Loucy (cell line): ENCODE results near the gene ATE1.

Experiments used
- H2AFZ ChIP-seq: fragments of 200-600 bp; sonication (generic); 2 replicates; pipeline ENCODE4 v1.6.0; 2016; ENCODE audit warnings: antibody characterized with exemption, mild to moderate bottlenecking, low read length, moderate library complexity
- H3F3A ChIP-seq: fragments of 200-600 bp; 2 replicates; pipeline ENCODE4 v1.6.0; 2016; ENCODE audit warnings: antibody characterized with exemption, low read depth, mild to moderate bottlenecking
- H3K27me3 ChIP-seq: fragments of 200-600 bp; sonication (generic); 2 replicates; pipeline ENCODE4 v1.6.1; 2014; ENCODE audit warnings: low read length, mild to moderate bottlenecking; ENCODE audit not compliant: insufficient read depth, poor library complexity, severe bottlenecking
- H3K36me3 ChIP-seq: fragments of 200-600 bp; sonication (generic); 2 replicates; pipeline ENCODE4 v1.6.1; 2016; ENCODE audit warnings: low read length; ENCODE audit not compliant: insufficient read depth
- H3K4me1 ChIP-seq: fragments of 200-600 bp; sonication (generic); 2 replicates; pipeline ENCODE4 v1.5.1; 2014; ENCODE audit warnings: low read length, mild to moderate bottlenecking; ENCODE audit not compliant: insufficient read depth, poor library complexity, severe bottlenecking
- H3K4me2 ChIP-seq: fragments of 200-600 bp; sonication (generic); 2 replicates; pipeline ENCODE4 v1.6.0; 2014; ENCODE audit warnings: antibody characterized with exemption, low read length, low read depth, mild to moderate bottlenecking; ENCODE audit not compliant: poor library complexity, severe bottlenecking
- H3K4me3 ChIP-seq: fragments of 200-600 bp; sonication (generic); 2 replicates; pipeline ENCODE4 v1.5.1; 2014; ENCODE audit warnings: low read length, mild to moderate bottlenecking, mixed read lengths; ENCODE audit not compliant: poor library complexity, severe bottlenecking
- H3K79me2 ChIP-seq: fragments of 200-600 bp; sonication (generic); 2 replicates; pipeline ENCODE4 v1.6.1; 2014; ENCODE audit warnings: low read length; ENCODE audit not compliant: insufficient read depth
- H3K9ac ChIP-seq: fragments of 200-600 bp; sonication (generic); 2 replicates; pipeline ENCODE4 v1.6.0; 2014; ENCODE audit warnings: mild to moderate bottlenecking, low read depth, low read length, moderate library complexity; ENCODE audit not compliant: poor library complexity, severe bottlenecking
- H3K9me2 ChIP-seq: fragments of 200-600 bp; sonication (generic); replicated peaks from 2 replicates; pipeline ENCODE4 v1.6.1; 2016; ENCODE audit warnings: low read depth, low read length, mixed read lengths
- H3K9me3 ChIP-seq: fragments of 200-600 bp; sonication (generic); 2 replicates; pipeline ENCODE4 v1.6.1; 2014; ENCODE audit warnings: mild to moderate bottlenecking, antibody characterized with exemption, low read length, low read depth; ENCODE audit not compliant: insufficient read depth
- H4K20me1 ChIP-seq: fragments of 200-600 bp; sonication (generic); 2 replicates; pipeline ENCODE4 v1.6.0; 2014; ENCODE audit warnings: antibody characterized with exemption, low read length, mild to moderate bottlenecking; ENCODE audit not compliant: insufficient read depth, poor library complexity, severe bottlenecking
- EZH2phosphoT487 ChIP-seq: fragments of 200-600 bp; IDR thresholded peaks from 2 replicates; pipeline ENCODE4 v1.6.1; 2018; ENCODE audit warnings: antibody characterized with exemption, mild to moderate bottlenecking, moderate library complexity, borderline replicate concordance
- TF ChIP-seq, protein P1 (sequence below): fragments of 200-600 bp; sonication (generic); conservative IDR thresholded peaks from 2 replicates; pipeline ENCODE4 v1.5.1; 2014; ENCODE audit warnings: mild to moderate bottlenecking, antibody characterized with exemption, low read length

ATE1 gene

DNA sequence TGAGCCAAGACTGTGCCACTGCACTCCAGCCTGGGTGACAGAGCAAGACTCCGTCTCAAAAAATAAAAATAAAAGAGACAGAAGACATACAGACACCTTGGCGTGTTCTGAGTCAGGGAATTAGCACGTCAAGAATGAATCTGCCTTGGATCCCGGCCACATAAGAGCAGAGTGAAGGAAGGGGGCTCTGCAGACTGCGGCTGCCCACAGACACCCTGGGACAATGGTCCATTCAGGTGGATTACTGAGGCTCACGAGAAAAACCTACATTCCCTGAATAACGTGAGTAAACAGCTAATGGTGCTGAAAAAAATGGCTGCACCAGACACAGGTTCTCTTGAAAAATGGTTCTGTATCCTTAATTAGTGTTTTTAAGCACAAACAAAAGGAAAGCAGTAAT lies 229.5 kb downstream of the ATE1 start:
- Histone ChIP-seq H3K27me3 (no peaks in the 10 kb centered on the region), H3K4me1 (no peaks in the 10 kb centered on the region), H3K9ac (no peak overlapping the region), H3F3A (no peaks in the 10 kb centered on the region), H3K79me2 (no peaks in the 10 kb centered on the region), H3K4me2 (no peak overlapping the region), H4K20me1 (no peaks in the 10 kb centered on the region), H3K9me2 (no peaks in the 10 kb centered on the region), H2AFZ (no peak overlapping the region), H3K9me3 (no peaks in the 10 kb centered on the region; the same call in 1 of the 2 replicates), H3K4me3 (no peak overlapping the region), H3K36me3 (no peaks in the 10 kb centered on the region)
- TF ChIP-seq, protein P1, sequence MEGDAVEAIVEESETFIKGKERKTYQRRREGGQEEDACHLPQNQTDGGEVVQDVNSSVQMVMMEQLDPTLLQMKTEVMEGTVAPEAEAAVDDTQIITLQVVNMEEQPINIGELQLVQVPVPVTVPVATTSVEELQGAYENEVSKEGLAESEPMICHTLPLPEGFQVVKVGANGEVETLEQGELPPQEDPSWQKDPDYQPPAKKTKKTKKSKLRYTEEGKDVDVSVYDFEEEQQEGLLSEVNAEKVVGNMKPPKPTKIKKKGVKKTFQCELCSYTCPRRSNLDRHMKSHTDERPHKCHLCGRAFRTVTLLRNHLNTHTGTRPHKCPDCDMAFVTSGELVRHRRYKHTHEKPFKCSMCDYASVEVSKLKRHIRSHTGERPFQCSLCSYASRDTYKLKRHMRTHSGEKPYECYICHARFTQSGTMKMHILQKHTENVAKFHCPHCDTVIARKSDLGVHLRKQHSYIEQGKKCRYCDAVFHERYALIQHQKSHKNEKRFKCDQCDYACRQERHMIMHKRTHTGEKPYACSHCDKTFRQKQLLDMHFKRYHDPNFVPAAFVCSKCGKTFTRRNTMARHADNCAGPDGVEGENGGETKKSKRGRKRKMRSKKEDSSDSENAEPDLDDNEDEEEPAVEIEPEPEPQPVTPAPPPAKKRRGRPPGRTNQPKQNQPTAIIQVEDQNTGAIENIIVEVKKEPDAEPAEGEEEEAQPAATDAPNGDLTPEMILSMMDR: no peak
- TF ChIP-seq EZH2phosphoT487: no peak

DNA sequence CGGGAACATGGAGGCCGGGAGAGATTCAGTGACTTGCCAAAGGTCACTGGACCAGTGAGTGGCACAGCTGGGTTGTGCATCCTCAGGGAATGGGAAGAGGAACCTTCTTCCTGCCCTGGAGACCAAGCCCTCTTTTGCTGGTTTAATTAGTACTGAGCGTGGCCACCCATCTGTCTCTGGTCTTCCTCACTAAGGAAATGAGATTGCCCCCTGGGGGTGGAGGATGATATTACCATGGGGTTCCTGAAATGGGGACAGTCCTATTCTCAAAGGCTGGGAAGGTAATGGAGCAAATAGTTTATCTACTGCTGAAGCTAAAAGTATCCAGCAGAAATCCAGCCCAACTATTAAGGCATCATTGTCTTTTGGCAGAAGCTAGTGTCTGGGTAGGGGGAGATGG lies 231.0 kb downstream of the ATE1 start:
- no peaks in the 10 kb centered on the region for H3K36me3 ChIP-seq
- no peaks in the 10 kb centered on the region for H3K27me3 ChIP-seq
- H3K9ac ChIP-seq: no peak overlapping the region
- no peaks in the 10 kb centered on the region for H3K4me1 ChIP-seq
- H3K9me3 ChIP-seq: no peaks in the 10 kb centered on the region; the same call in 1 of the 2 replicates
- TF ChIP-seq EZH2phosphoT487: no peak
- TF ChIP-seq, protein P1: peak; percentile 51
- H3K9me2 ChIP-seq: no peaks in the 10 kb centered on the region
- H3K4me3 ChIP-seq: no peak overlapping the region
- H2AFZ ChIP-seq: no peak overlapping the region
- H3F3A ChIP-seq: no peaks in the 10 kb centered on the region
- no peaks in the 10 kb centered on the region for H4K20me1 ChIP-seq
- H3K79me2 ChIP-seq: no peaks in the 10 kb centered on the region
- H3K4me2 ChIP-seq: no peak overlapping the region

DNA sequence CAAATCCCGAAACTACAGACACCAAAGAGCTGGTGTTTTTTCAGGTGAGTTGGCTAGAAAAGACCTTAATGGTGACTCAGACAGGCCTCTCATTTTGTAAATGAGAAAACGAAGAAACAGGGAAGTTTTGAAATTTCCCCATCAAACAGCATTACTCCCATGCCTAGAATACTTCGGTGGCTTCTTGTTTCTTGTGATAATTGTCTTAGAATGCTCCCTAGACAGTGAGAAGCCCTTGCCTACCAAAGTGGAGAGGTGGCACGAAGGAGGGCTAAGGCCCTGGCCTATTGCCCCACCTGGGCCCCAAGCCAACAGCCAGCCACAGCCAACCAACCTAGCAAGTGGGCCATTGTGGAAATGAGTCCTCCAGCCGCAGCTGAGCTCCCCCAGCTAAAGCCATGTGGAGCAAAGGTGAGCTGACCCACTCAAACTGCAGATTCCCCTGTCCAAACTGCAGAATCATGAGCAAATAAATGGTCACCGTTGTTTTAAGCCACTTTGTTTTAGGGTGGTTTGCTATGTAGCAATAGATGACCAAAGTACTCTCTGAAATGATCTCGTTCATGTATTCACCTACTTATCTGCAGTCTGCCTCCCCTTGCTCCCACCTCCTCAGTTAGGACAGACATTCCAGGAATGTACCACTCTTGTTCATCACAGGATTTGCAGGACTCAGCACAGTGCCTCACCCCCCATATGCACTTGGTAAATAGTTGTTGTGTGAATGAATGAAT lies 231.9 kb downstream of the ATE1 start:
- no peaks in the 10 kb centered on the region for H3F3A ChIP-seq
- H3K9me2 ChIP-seq: no peaks in the 10 kb centered on the region
- no peak overlapping the region for H2AFZ ChIP-seq
- no peak for TF ChIP-seq EZH2phosphoT487
- TF ChIP-seq, protein P1: no peak
- H4K20me1 ChIP-seq: no peaks in the 10 kb centered on the region
- H3K4me1 ChIP-seq: no peaks in the 10 kb centered on the region
- no peak overlapping the region for H3K9ac ChIP-seq
- no peaks in the 10 kb centered on the region for H3K27me3 ChIP-seq
- H3K36me3 ChIP-seq: no peaks in the 10 kb centered on the region
- no peaks in the 10 kb centered on the region for H3K79me2 ChIP-seq
- H3K4me3 ChIP-seq: no peak overlapping the region
- H3K4me2 ChIP-seq: no peak overlapping the region
- H3K9me3 ChIP-seq: no peaks in the 10 kb centered on the region; the same call in 1 of the 2 replicates
